Natural killer cell (primary cell): ENCODE results near the gene EFCAB10. TPM values are rescaled to one million over a fixed set of nuclear protein-coding genes. Genes with fewer than 3 reads are reported as not detected.
"Not testable (repeated sequence)": the region's sequence is repeated elsewhere in the genome, so short reads cannot be mapped to it uniquely, and the experiment has no call there.

Experiments
- ATAC-seq, 3 donors: fragments of 150-1000 bp in 2 of 3; fragments of 200-7000 bp in 1 of 3; cut with Tn5 transposase; 1 replicate in 1 of 3; 2 replicates in 2 of 3; pipeline ENCODE4 v1.10.0; 2021; ENCODE audit warnings: mild to moderate bottlenecking in 2 of 3, moderate library complexity in 2 of 3
- DNase-seq, 2 donors: peaks; one replicate each; pipeline versions ENCODE4 v3.0.0 to v3.0.0-alpha.2; 2013 to 2021; ENCODE audit warnings: mixed read lengths in 1 of 2
- H3K27ac ChIP-seq: one replicate; pipeline ENCODE4 v1.5.1; 2013; ENCODE audit warnings: mild to moderate bottlenecking, low read length
- H3K27me3 ChIP-seq: one replicate; pipeline ENCODE4 v1.6.1; 2013; ENCODE audit warnings: low read length; ENCODE audit not compliant: control insufficient read depth, insufficient read depth
- H3K36me3 ChIP-seq: one replicate; pipeline ENCODE4 v1.6.1; 2013; ENCODE audit warnings: low read length; ENCODE audit not compliant: control insufficient read depth, insufficient read depth
- H3K4me1 ChIP-seq: one replicate; pipeline ENCODE4 v1.6.1; 2013; ENCODE audit warnings: low read length; ENCODE audit not compliant: control insufficient read depth, insufficient read depth
- H3K4me3 ChIP-seq: one replicate; pipeline ENCODE4 v1.5.1; 2013; ENCODE audit warnings: low read length
- H3K9me3 ChIP-seq: one replicate; pipeline ENCODE4 v1.6.1; 2013; ENCODE audit warnings: low read length; ENCODE audit not compliant: control insufficient read depth, insufficient read depth
- H3K27ac Mint-ChIP-seq, 2 donors: one replicate each; pipeline ENCODE4 v1.8.0; 2022; ENCODE audit warnings: mild to moderate bottlenecking in 2 of 2, mixed read lengths in 2 of 2, moderate library complexity in 1 of 2
- H3K27me3 Mint-ChIP-seq, 2 donors: one replicate each; pipeline ENCODE4 v1.8.0; 2022; ENCODE audit warnings: low read depth in 2 of 2, mixed read lengths in 2 of 2
- H3K36me3 Mint-ChIP-seq: one replicate; pipeline ENCODE4 v1.8.0; 2022; ENCODE audit warnings: mixed read lengths
- H3K4me1 Mint-ChIP-seq, 2 donors: one replicate each; pipeline ENCODE4 v1.8.0; 2022; ENCODE audit warnings: mixed read lengths in 2 of 2
- H3K4me3 Mint-ChIP-seq: one replicate; pipeline ENCODE4 v1.8.0; 2022; ENCODE audit warnings: mild to moderate bottlenecking, moderate library complexity, mixed read lengths
- H3K9me3 Mint-ChIP-seq, 2 donors: one replicate each; pipeline ENCODE4 v1.8.0; 2022; ENCODE audit warnings: mixed read lengths in 2 of 2
- CTCF ChIP-seq: fragments of 200-600 bp; IDR thresholded peaks from one replicate; pipeline ENCODE4 v1.8.0; 2022; ENCODE audit warnings: antibody characterized with exemption
- WGBS: methylation state at CpG from one replicate; pipeline ENCODE4 v1.1.7; 2013; ENCODE audit warnings: missing lambda C conversion rate; ENCODE audit not compliant: insufficient coverage; 5-methylcytosine and 5-hydroxymethylcytosine counted together
- intact Hi-C: fragments of 100-400 bp; cut with micrococcal nuclease; formaldehyde crosslinking; loops from one replicate; pipeline ENCODE4 v1.14.2; 2022
- total RNA-seq, 4 donors: library from RNA; stranded (reverse); fragments of 120-200 nt in 1 of 4; gene quantifications; one replicate each; pipeline versions ENCODE4 v1.2.3 to v1.2.4, GENCODE V29; 2013 to 2022

The EFCAB10 gene
- total RNA-seq, 3 donors from 2014 or later (not counting 1 experiment from before 2014, with no cell fraction given) = 0.43 to 1.9 TPM; not detected in 1

GRCh38 chr7:105600720-105601550, 19.6 kb upstream of the EFCAB10 start:
- no peaks in the 10 kb centered on the region for H3K4me1 Mint-ChIP-seq
- no peaks in the 10 kb centered on the region for H3K9me3 Mint-ChIP-seq
- Histone ChIP-seq H3K36me3 (no peaks in the 10 kb centered on the region), H3K27ac (no peak overlapping the region), H3K9me3 (no peaks in the 10 kb centered on the region), H3K27me3 (no peaks in the 10 kb centered on the region), H3K4me1 (no peaks in the 10 kb centered on the region), H3K4me3 (no peak overlapping the region)
- H3K36me3 Mint-ChIP-seq = no peaks in the 10 kb centered on the region
- peaks cover 6 to 18% of the 10 kb centered on the region in 2 donors for H3K27me3 Mint-ChIP-seq
- no peak for ATAC-seq
- no peak for TF ChIP-seq CTCF
- no peak overlapping the region for H3K4me3 Mint-ChIP-seq
- WGBS = 88% methylated on average over 12 of the region's 14 CpGs
- no peak for DNase-seq
- H3K27ac Mint-ChIP-seq = no peak overlapping the region
- intact Hi-C loops = no loop called here

- no peaks in the 10 kb centered on the region for H3K4me1 Mint-ChIP-seq
- WGBS = 72% methylated on average over 3 of the region's 3 CpGs
- H3K9me3 Mint-ChIP-seq = no peaks in the 10 kb centered on the region
- no peak overlapping the region for H3K27ac Mint-ChIP-seq
- H3K4me3 ChIP-seq = no peak overlapping the region
- H3K27ac ChIP-seq = no peak overlapping the region
- no peaks in the 10 kb centered on the region for H3K36me3 ChIP-seq
- intact Hi-C loops = no loop called here
- H3K27me3 Mint-ChIP-seq = peaks cover 8 to 25% of the 10 kb centered on the region in 2 donors
- DNase-seq (no peak), ATAC-seq (no peak)
- no peaks in the 10 kb centered on the region for H3K36me3 Mint-ChIP-seq
- H3K27me3 ChIP-seq = no peaks in the 10 kb centered on the region
- no peaks in the 10 kb centered on the region for H3K4me1 ChIP-seq
- no peak for TF ChIP-seq CTCF
- no peak overlapping the region for H3K4me3 Mint-ChIP-seq
- no peaks in the 10 kb centered on the region for H3K9me3 ChIP-seq
Measured at GRCh38 chr7:105599551-105599950, 18.3 kb upstream of the EFCAB10 start.

- H3K4me3 Mint-ChIP-seq, H3K27me3 ChIP-seq, H3K27ac ChIP-seq, H3K4me1 ChIP-seq, H3K27ac Mint-ChIP-seq, H3K9me3 ChIP-seq, DNase-seq, intact Hi-C loops, H3K9me3 Mint-ChIP-seq, ATAC-seq, H3K4me3 ChIP-seq, H3K36me3 ChIP-seq, H3K36me3 Mint-ChIP-seq, H3K4me1 Mint-ChIP-seq: not testable (repeated sequence)
- WGBS = 92% methylated on average over 8 of the region's 8 CpGs
- peaks cover 8 to 25% of the 10 kb centered on the region in 2 donors for H3K27me3 Mint-ChIP-seq
Measured at GRCh38 chr7:105599080-105599479, 17.8 kb upstream of the EFCAB10 start.

GRCh38 chr7:105596866-105597265, 15.6 kb upstream of the EFCAB10 start:
- Histone ChIP-seq H3K27me3 (no peaks in the 10 kb centered on the region), H3K9me3 (no peaks in the 10 kb centered on the region), H3K4me3 (no peak overlapping the region), H3K4me1 (no peaks in the 10 kb centered on the region), H3K27ac (no peak overlapping the region), H3K36me3 (no peaks in the 10 kb centered on the region)
- WGBS = 83% methylated on average over 4 of the region's 4 CpGs
- Mint-ChIP-seq H3K4me1 (no peaks in the 10 kb centered on the region), H3K27ac (no peak overlapping the region), H3K9me3 (no peaks in the 10 kb centered on the region), H3K27me3 (peaks cover 8 to 25% of the 10 kb centered on the region in 2 donors), H3K36me3 (no peaks in the 10 kb centered on the region), H3K4me3 (no peak overlapping the region)
- DNase-seq (no peak), ATAC-seq (no peak)
- no peak for TF ChIP-seq CTCF
- intact Hi-C loops = no loop called here
